ENCODE data around the gene SAPCD2.

- TF ChIP-seq CTCF (IDR thresholded peaks at IDR 0.05) (no peak), POLR2A (IDR thresholded peaks at IDR 0.05) (no peak)
Observed at GRCh38 chr9:137070201-137070905, at the start of gene SAPCD2.
